Right lung (tissue), 5 donors: ENCODE results near the gene INSL6. TPM values are rescaled to one million over a fixed set of nuclear protein-coding genes. Genes with fewer than 3 reads are reported as not detected.

ENCODE experiments used
- polyA plus RNA-seq, 5 donors: library from polyadenylated mRNA; unstranded; fragments of 120-200 nt; gene quantifications; one replicate each; pipeline versions ENCODE4 v1.2.1 to v1.2.3, GENCODE V29; 2013; ENCODE audit warnings: inconsistent platforms in 1 of 5, low replicate concordance in 1 of 5; ENCODE audit not compliant: insufficient read length in 5 of 5, insufficient read depth in 1 of 5

The INSL6 gene
- polyA plus RNA-seq, 5 donors, result 0.51 to 1.1 (median 0.61) TPM

Other genes starting within 250 kb of the INSL6 start
- gene JAK2, start 200.4 kb downstream of the INSL6 start, polyA plus RNA-seq, result 10 to 100 TPM; 10.2 to 17.6 (median 14.1) TPM
- not detected for gene INSL4, start 45.8 kb upstream of the INSL6 start, polyA plus RNA-seq
- gene RLN2, start 119.1 kb upstream of the INSL6 start, polyA plus RNA-seq, result 1 to 10 TPM; 1.9 to 3.2 (median 2.3) TPM
- gene RLN1, start 154.2 kb upstream of the INSL6 start, polyA plus RNA-seq, result under 1 TPM in 4 of 5 donors, not detected in 1; 0.36 to 0.77 (median 0.56) TPM